DOHH2 (cell line): ENCODE results near the gene SHD.

ENCODE experiments used
- H3F3A ChIP-seq: fragments of 200-600 bp; sonication (generic), shearing (Covaris generic); 2 replicates; pipeline ENCODE4 v1.6.0; 2016; ENCODE audit warnings: antibody characterized with exemption, mild to moderate bottlenecking; ENCODE audit not compliant: control insufficient read depth, insufficient read depth
- H3K27ac ChIP-seq: fragments of 200-600 bp; sonication (generic); 2 replicates; pipeline ENCODE4 v1.5.1; 2014; ENCODE audit warnings: low read depth, mild to moderate bottlenecking, low read length, moderate library complexity
- H3K27me3 ChIP-seq: fragments of 200-600 bp; sonication (generic); 2 replicates; pipeline ENCODE4 v1.6.1; 2014; ENCODE audit warnings: mild to moderate bottlenecking, low read length, mixed read lengths; ENCODE audit not compliant: control insufficient read depth
- H3K36me3 ChIP-seq: fragments of 200-600 bp; sonication (generic); 2 replicates; pipeline ENCODE4 v1.6.1; 2014; ENCODE audit warnings: mild to moderate bottlenecking, low read length, moderate library complexity, mixed read lengths; ENCODE audit not compliant: control insufficient read depth
- H3K4me1 ChIP-seq: fragments of 200-600 bp; sonication (generic); 2 replicates; pipeline ENCODE4 v1.6.1; 2014; ENCODE audit warnings: mild to moderate bottlenecking, low read length, mixed read lengths; ENCODE audit not compliant: control insufficient read depth
- H3K4me2 ChIP-seq: fragments of 200-600 bp; sonication (generic); 2 replicates; pipeline ENCODE4 v1.6.0; 2014; ENCODE audit warnings: mild to moderate bottlenecking, low read length, moderate library complexity
- H3K4me3 ChIP-seq: fragments of 200-600 bp; sonication (generic); 2 replicates; pipeline ENCODE4 v1.5.1; 2014; ENCODE audit warnings: mild to moderate bottlenecking, low read length, mixed read lengths
- H3K79me2 ChIP-seq: fragments of 200-600 bp; sonication (generic); 2 replicates; pipeline ENCODE4 v1.6.1; 2014; ENCODE audit warnings: mild to moderate bottlenecking, low read length, mixed read lengths; ENCODE audit not compliant: control insufficient read depth
- H3K9me2 ChIP-seq: fragments of 200-600 bp; sonication (generic); replicated peaks from 2 replicates; pipeline ENCODE4 v1.6.1; 2014; ENCODE audit warnings: mild to moderate bottlenecking, low read length, mixed read lengths; ENCODE audit not compliant: control insufficient read depth
- H3K9me3 ChIP-seq: fragments of 200-600 bp; sonication (generic); 2 replicates; pipeline ENCODE4 v1.6.1; 2014; ENCODE audit warnings: antibody characterized with exemption, low read length, mixed read lengths; ENCODE audit not compliant: control insufficient read depth, insufficient read depth
- H4K20me1 ChIP-seq: fragments of 200-600 bp; sonication (generic); 2 replicates; pipeline ENCODE4 v1.6.0; 2014; ENCODE audit warnings: low read depth, mild to moderate bottlenecking, antibody characterized with exemption, low read length, moderate library complexity; ENCODE audit not compliant: control insufficient read depth, insufficient read depth
- CTCF ChIP-seq: fragments of 200-600 bp; sonication (generic); IDR thresholded peaks from one replicate; pipeline ENCODE4 v1.5.1; 2014; ENCODE audit warnings: antibody characterized with exemption, mild to moderate bottlenecking, low read depth, low read length; ENCODE audit not compliant: poor library complexity, severe bottlenecking
- EZH2phosphoT487 ChIP-seq: fragments of 200-600 bp; sonication (generic); IDR thresholded peaks from 2 replicates; pipeline ENCODE4 v1.6.1; 2017; ENCODE audit warnings: borderline replicate concordance, mild to moderate bottlenecking, antibody characterized with exemption, low read length, moderate library complexity, mixed read lengths

SHD gene

GRCh38 chr19:4300589-4300988 lies 21.5 kb downstream of the SHD start:
- peaks cover 7% of the 10 kb centered on the region; the same call in 1 of the 2 replicates for H3K4me1 ChIP-seq
- no peak overlapping the region for H3K27ac ChIP-seq
- TF ChIP-seq CTCF (no peak), EZH2phosphoT487 (no peak)
- no peak overlapping the region for H3K4me2 ChIP-seq
- no peaks in the 10 kb centered on the region for H3F3A ChIP-seq
- H3K79me2 ChIP-seq, result no peaks in the 10 kb centered on the region
- no peaks in the 10 kb centered on the region for H3K36me3 ChIP-seq
- H3K27me3 ChIP-seq, result no peaks in the 10 kb centered on the region
- H3K9me3 ChIP-seq, result no peaks in the 10 kb centered on the region
- no peak overlapping the region for H3K4me3 ChIP-seq
- H4K20me1 ChIP-seq, result no peaks in the 10 kb centered on the region
- no peaks in the 10 kb centered on the region for H3K9me2 ChIP-seq

GRCh38 chr19:4301590-4302242 lies 22.6 kb downstream of the SHD start:
- TF ChIP-seq CTCF (no peak), EZH2phosphoT487 (no peak)
- H3K4me2 ChIP-seq, result no peak overlapping the region
- H3K79me2 ChIP-seq, result no peaks in the 10 kb centered on the region
- peaks cover 3% of the 10 kb centered on the region; the same call in 1 of the 2 replicates for H3K4me1 ChIP-seq
- no peaks in the 10 kb centered on the region for H3K36me3 ChIP-seq
- no peaks in the 10 kb centered on the region for H3K27me3 ChIP-seq
- H4K20me1 ChIP-seq, result no peaks in the 10 kb centered on the region
- no peaks in the 10 kb centered on the region for H3K9me2 ChIP-seq
- H3K27ac ChIP-seq, result no peak overlapping the region
- no peaks in the 10 kb centered on the region for H3K9me3 ChIP-seq
- no peaks in the 10 kb centered on the region for H3F3A ChIP-seq
- no peak overlapping the region for H3K4me3 ChIP-seq

- Histone ChIP-seq H3K4me1 (peaks cover 3% of the 10 kb centered on the region; the same call in 1 of the 2 replicates), H3K27me3 (no peaks in the 10 kb centered on the region), H4K20me1 (no peaks in the 10 kb centered on the region), H3K36me3 (no peaks in the 10 kb centered on the region), H3K4me3 (no peak within 1 kb of the TSS), H3K79me2 (no peaks in the 10 kb centered on the region), H3K27ac (no peak within 1 kb of the TSS), H3K9me3 (no peaks in the 10 kb centered on the region), H3K4me2 (no peak within 1 kb of the TSS), H3K9me2 (no peaks in the 10 kb centered on the region), H3F3A (no peaks in the 10 kb centered on the region)
- TF ChIP-seq EZH2phosphoT487, result no peak
- no peak for TF ChIP-seq CTCF
These were observed 23.2 kb downstream of the SHD start, which contains the start of gene TMIGD2 for GRCh38 chr19:4302243-4302640. Gene TMIGD2, minus strand, starts transcription at chr19:4302389. Its CDS starts 4 bp downstream, at chr19:4302385.
